ENCODE results near the gene RBBP4.

Gene RBBP4

GRCh38 chr1:32713081-32713480 is 62.1 kb downstream of the RBBP4 start:
- H3K9me2 ChIP-seq (replicated peaks; ENCODE audit: control insufficient read depth, low read length): no peaks in the 10 kb centered on the region
- TF ChIP-seq EZH2phosphoT487 (IDR thresholded peaks at IDR 0.05; ENCODE audit: borderline replicate concordance, low read length) (no peak), CTCF (IDR thresholded peaks at IDR 0.05; ENCODE audit: low read depth, low read length, poor library complexity, severe bottlenecking) (no peak)
- no peaks in the 10 kb centered on the region for H3K36me3 ChIP-seq (ENCODE audit: control insufficient read depth, low read length)
- peaks cover 3% of the 10 kb centered on the region; the same call in 1 of the 2 replicates for H3F3A ChIP-seq (ENCODE audit: control insufficient read depth, insufficient read depth)
- H3K79me2 ChIP-seq (ENCODE audit: control insufficient read depth, low read length): no peaks in the 10 kb centered on the region
- no peaks in the 10 kb centered on the region for H4K20me1 ChIP-seq (ENCODE audit: control insufficient read depth, insufficient read depth, low read depth, low read length)
- H3K27ac ChIP-seq (ENCODE audit: low read depth, low read length): no peak overlapping the region
- H3K4me1 ChIP-seq (ENCODE audit: control insufficient read depth, low read length): peaks cover 14% of the 10 kb centered on the region
- H3K4me2 ChIP-seq (ENCODE audit: low read length): no peak overlapping the region
- H3K4me3 ChIP-seq (ENCODE audit: low read length): no peak overlapping the region
- H3K9me3 ChIP-seq (ENCODE audit: control insufficient read depth, insufficient read depth, low read length): no peaks in the 10 kb centered on the region
- H3K27me3 ChIP-seq (ENCODE audit: control insufficient read depth, low read length): no peaks in the 10 kb centered on the region

GRCh38 chr1:32714277-32714676 is 63.3 kb downstream of the RBBP4 start:
- H4K20me1 ChIP-seq (ENCODE audit: control insufficient read depth, insufficient read depth, low read depth, low read length): no peaks in the 10 kb centered on the region
- no peak overlapping the region for H3K4me3 ChIP-seq (ENCODE audit: low read length)
- H3K4me2 ChIP-seq (ENCODE audit: low read length): no peak overlapping the region
- TF ChIP-seq EZH2phosphoT487 (IDR thresholded peaks at IDR 0.05; ENCODE audit: borderline replicate concordance, low read length) (no peak), CTCF (IDR thresholded peaks at IDR 0.05; ENCODE audit: low read depth, low read length, poor library complexity, severe bottlenecking) (no peak)
- peaks cover 14% of the 10 kb centered on the region for H3K4me1 ChIP-seq (ENCODE audit: control insufficient read depth, low read length)
- H3K36me3 ChIP-seq (ENCODE audit: control insufficient read depth, low read length): no peaks in the 10 kb centered on the region
- no peak overlapping the region for H3K27ac ChIP-seq (ENCODE audit: low read depth, low read length)
- H3K27me3 ChIP-seq (ENCODE audit: control insufficient read depth, low read length): no peaks in the 10 kb centered on the region; the same call in 1 of the 2 replicates
- no peaks in the 10 kb centered on the region for H3K9me2 ChIP-seq (replicated peaks; ENCODE audit: control insufficient read depth, low read length)
- peaks cover 3% of the 10 kb centered on the region; the same call in 1 of the 2 replicates for H3F3A ChIP-seq (ENCODE audit: control insufficient read depth, insufficient read depth)
- no peaks in the 10 kb centered on the region for H3K9me3 ChIP-seq (ENCODE audit: control insufficient read depth, insufficient read depth, low read length)
- no peaks in the 10 kb centered on the region for H3K79me2 ChIP-seq (ENCODE audit: control insufficient read depth, low read length)

GRCh38 chr1:32715901-32716311 is 64.9 kb downstream of the RBBP4 start:
- no peaks in the 10 kb centered on the region for H3K9me2 ChIP-seq (replicated peaks; ENCODE audit: control insufficient read depth, low read length)
- no peak overlapping the region for H3K27ac ChIP-seq (ENCODE audit: low read depth, low read length)
- no peak overlapping the region for H3K4me3 ChIP-seq (ENCODE audit: low read length)

More at GRCh38 chr1:32715901-32716311, 64.9 kb downstream of the RBBP4 start:
- H4K20me1 ChIP-seq (ENCODE audit: control insufficient read depth, insufficient read depth, low read depth, low read length): no peaks in the 10 kb centered on the region
- H3F3A ChIP-seq (ENCODE audit: control insufficient read depth, insufficient read depth): no peaks in the 10 kb centered on the region
- no peaks in the 10 kb centered on the region; the same call in 1 of the 2 replicates for H3K27me3 ChIP-seq (ENCODE audit: control insufficient read depth, low read length)
- no peaks in the 10 kb centered on the region for H3K9me3 ChIP-seq (ENCODE audit: control insufficient read depth, insufficient read depth, low read length)
- no peak for TF ChIP-seq CTCF (IDR thresholded peaks at IDR 0.05; ENCODE audit: low read depth, low read length, poor library complexity, severe bottlenecking)
- no peak for TF ChIP-seq EZH2phosphoT487 (IDR thresholded peaks at IDR 0.05; ENCODE audit: borderline replicate concordance, low read length)
- H3K36me3 ChIP-seq (ENCODE audit: control insufficient read depth, low read length): no peaks in the 10 kb centered on the region
- no peak overlapping the region for H3K4me2 ChIP-seq (ENCODE audit: low read length)
- H3K4me1 ChIP-seq (ENCODE audit: control insufficient read depth, low read length): peaks cover 14% of the 10 kb centered on the region
- no peaks in the 10 kb centered on the region for H3K79me2 ChIP-seq (ENCODE audit: control insufficient read depth, low read length)
